Bronchus fibroblast of lung (primary cell): Measurements from ENCODE around the gene LCA5. TPM values are rescaled to one million over a fixed set of nuclear protein-coding genes. Genes with fewer than 3 reads are reported as not detected.

Source experiments
- total RNA-seq: library from RNA; depleted of rRNA; stranded (reverse); fragments of >200 nt; gene quantifications from 2 replicates; pipeline ENCODE4 v1.2.3, GENCODE V29; 2015

Gene LCA5
- total RNA-seq, result 2.2 and 2.9 TPM in 2 replicates

DNA sequence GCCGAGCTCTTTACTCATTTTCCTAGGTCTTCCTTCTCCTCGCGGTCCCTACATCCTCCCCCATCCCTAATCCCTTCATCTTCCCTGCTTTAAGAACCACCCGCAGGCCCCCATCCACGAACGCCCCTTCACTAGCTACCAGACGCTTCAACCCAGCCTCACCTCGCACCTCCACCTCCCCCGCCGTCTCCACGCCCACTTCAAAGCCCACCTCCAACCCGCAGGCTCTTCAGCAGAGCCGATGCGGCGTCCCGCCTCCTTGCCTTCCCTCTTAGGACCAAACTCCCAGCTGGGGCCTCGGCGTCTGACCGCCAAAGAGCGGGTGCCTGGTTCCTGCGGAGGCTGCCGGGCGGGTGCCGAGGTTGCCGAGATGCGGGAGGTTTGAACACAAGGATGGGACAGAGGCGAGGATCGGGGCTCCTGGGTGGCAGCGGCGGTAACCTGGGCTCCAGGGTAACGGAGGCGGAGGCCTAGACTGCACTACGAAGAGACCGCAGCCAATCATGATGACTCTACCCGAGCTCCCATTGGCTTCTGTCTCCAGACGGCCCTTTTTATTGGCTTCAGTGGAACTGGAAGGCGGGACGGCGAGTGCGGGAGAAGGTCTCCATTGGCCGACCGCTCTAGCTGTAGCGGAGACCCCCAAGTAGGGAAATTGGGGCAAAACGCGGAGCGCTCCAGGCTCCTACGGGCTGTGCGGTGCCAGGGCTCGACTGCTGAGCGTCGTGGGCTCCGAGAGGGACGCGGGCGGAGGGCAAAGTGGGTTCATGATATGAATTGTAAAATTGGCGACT is at the start of gene LCA5:
LCA5 (minus strand) TSS at position 477 of the 794 bp plus-strand sequence. CDS start 18,536 bp downstream, outside the sequence.

Other genes starting within 250 kb of the LCA5 start
- gene SH3BGRL2, start 93.9 kb upstream of the LCA5 start, total RNA-seq, result 3.0 and 3.7 TPM in 2 replicates